Kidney epithelial cell (primary cell): Measurements from ENCODE around the gene MTERF4. TPM values are rescaled to one million over a fixed set of nuclear protein-coding genes. Genes with fewer than 3 reads are reported as not detected.

Source experiments
- DNase-seq: peaks from one replicate; pipeline ENCODE4 v3.0.0-alpha.2; 2010; ENCODE audit warnings: low read depth
- H3K27me3 ChIP-seq: 2 replicates; pipeline ENCODE4 v1.6.0; 2011; ENCODE audit warnings: low read length; ENCODE audit not compliant: control insufficient read depth, insufficient read depth
- H3K36me3 ChIP-seq: 2 replicates; pipeline ENCODE4 v1.5.1; 2011; ENCODE audit warnings: low read length; ENCODE audit not compliant: control insufficient read depth, insufficient read depth
- H3K4me3 ChIP-seq: 2 replicates; pipeline ENCODE4 v1.5.1; 2011; ENCODE audit warnings: low read depth, mild to moderate bottlenecking, control low read depth, low read length
- total RNA-seq: library from RNA; depleted of rRNA; stranded (reverse); fragments of >200 nt; gene quantifications from 2 replicates; pipeline ENCODE4 v1.2.3, GENCODE V29; 2015
- TF ChIP-seq, protein P1 (sequence below): IDR thresholded peaks from 2 replicates; pipeline ENCODE4 v1.5.1; 2011; ENCODE audit warnings: mild to moderate bottlenecking, moderate library complexity, low read length, control low read depth, inconsistent platforms; ENCODE audit not compliant: insufficient read depth, poor library complexity, severe bottlenecking

Gene MTERF4
- total RNA-seq, 1 donor from 2014 or later, result 33.3 TPM

DNA sequence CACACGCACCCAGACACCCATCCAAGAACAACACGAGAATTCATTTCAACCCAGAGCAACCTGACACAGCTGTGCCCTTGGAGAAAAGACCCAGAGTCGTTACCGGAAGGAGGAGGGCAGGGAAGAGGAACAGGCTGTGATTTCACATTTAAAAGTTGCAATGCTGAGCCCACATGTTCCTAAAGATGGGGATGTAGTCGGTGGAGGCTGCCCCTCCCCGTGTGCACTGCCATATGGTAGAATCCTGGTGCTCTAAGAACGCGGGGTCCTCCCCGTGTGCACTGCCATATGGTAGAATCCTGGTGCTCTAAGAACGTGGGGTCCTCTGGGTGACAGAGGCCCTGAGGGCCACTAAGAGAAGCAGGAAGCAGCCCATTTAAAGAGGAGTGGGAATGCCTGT is 10.9 kb downstream of the MTERF4 start:
- Histone ChIP-seq H3K27me3 (no peaks in the 10 kb centered on the region), H3K36me3 (no peaks in the 10 kb centered on the region), H3K4me3 (no peak overlapping the region)
- DNase-seq, result no peak
- TF ChIP-seq, protein P1, sequence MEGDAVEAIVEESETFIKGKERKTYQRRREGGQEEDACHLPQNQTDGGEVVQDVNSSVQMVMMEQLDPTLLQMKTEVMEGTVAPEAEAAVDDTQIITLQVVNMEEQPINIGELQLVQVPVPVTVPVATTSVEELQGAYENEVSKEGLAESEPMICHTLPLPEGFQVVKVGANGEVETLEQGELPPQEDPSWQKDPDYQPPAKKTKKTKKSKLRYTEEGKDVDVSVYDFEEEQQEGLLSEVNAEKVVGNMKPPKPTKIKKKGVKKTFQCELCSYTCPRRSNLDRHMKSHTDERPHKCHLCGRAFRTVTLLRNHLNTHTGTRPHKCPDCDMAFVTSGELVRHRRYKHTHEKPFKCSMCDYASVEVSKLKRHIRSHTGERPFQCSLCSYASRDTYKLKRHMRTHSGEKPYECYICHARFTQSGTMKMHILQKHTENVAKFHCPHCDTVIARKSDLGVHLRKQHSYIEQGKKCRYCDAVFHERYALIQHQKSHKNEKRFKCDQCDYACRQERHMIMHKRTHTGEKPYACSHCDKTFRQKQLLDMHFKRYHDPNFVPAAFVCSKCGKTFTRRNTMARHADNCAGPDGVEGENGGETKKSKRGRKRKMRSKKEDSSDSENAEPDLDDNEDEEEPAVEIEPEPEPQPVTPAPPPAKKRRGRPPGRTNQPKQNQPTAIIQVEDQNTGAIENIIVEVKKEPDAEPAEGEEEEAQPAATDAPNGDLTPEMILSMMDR, result no peak

GRCh38 chr2:241088791-241089732 is 13.0 kb downstream of the MTERF4 start:
- no peaks in the 10 kb centered on the region for H3K36me3 ChIP-seq
- TF ChIP-seq, protein P1, result no peak
- DNase-seq, result no peak
- H3K27me3 ChIP-seq, result no peaks in the 10 kb centered on the region
- no peak overlapping the region for H3K4me3 ChIP-seq

DNA sequence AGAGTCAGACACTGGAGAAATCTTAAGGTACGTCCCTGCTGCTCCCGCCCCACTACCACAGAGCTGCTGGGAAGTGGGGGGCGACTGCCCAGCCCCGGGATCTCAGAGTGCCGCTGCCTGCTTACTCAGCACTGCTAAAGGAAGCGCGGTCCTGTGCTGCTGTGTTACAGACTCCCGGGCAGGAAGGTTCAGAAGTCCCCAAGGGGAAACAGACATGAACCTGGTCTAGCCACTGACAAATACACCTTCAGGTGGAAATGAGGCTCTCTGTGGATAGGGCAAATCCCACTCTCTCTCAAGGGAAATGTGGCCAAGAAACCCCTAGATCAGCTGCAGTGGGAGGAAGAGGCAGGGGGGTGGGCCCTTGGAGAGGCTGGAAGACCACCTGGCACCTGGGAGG is 13.7 kb downstream of the MTERF4 start:
- DNase-seq, result no peak
- H3K36me3 ChIP-seq, result no peaks in the 10 kb centered on the region
- no peak overlapping the region for H3K4me3 ChIP-seq
- TF ChIP-seq, protein P1, result no peak
- no peaks in the 10 kb centered on the region for H3K27me3 ChIP-seq

DNA sequence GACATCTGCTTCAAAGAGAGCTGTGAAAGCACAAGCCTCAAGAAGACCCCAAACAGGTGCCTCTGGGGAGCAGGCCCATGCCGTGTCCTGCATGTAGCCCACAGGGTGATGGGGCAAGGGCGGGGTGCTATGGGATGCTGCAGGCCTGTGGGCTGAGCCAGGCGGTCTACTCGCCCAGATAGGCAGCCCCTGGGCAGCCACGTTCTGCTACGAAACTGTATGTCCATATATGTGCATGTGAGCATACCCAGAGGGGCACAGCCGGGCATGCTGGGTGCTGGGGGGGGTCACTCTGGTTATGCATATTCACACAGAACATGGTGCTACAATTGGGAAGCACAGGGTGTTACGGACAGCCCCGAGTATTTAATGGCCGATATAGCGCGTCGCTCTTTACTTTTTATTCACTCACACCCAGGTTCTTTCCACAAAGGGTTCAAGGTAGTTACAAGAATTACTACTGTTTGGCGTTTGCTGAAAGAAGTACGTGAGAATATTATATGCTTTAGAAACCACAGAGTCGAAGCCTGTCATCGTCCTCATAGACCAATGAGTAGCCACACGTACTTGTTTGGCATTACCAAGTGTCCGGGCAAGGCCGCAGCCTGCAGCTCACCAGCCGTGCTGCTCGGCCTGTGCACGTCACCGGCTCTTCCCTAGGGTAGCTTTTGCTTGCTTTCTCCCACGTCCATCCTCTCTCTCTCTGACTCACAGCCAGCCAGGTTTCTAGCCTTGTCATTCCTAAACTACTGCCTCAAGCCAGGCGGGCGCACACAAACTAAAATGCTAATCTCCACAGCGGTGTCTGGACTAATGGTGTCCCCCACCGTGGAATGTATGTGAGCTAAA is 14.4 kb downstream of the MTERF4 start:
- TF ChIP-seq, protein P1, result no peak
- H3K36me3 ChIP-seq, result no peaks in the 10 kb centered on the region

DNA sequence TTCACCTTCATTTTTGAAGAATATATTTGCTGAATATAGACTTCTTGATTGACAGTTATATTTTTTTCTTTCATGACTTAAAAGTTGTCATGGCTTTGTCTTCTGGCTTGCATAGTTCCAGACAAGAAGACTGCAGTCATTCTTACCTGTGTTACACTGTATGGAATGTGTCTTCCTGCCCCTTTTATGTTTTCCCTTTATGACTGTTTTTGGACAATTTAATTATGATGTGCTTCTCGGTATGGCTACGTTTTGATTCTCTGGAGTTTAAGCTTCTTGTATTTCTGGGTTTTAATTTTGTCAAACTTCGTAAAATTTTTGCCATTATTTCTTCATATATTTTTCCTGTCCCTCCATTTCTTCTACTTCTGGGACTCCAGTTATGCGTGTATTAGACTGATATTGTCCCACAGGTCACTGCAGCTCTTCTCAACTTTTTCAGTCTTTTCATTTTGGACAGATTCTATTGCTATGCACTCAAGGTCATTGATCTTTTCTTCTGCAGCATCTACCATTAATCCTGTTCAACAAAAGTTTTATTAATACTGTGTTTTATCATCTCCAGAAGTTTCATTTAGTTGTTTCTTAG is 17.1 kb downstream of the MTERF4 start:
- no peak for DNase-seq
- H3K36me3 ChIP-seq, result no peaks in the 10 kb centered on the region
- TF ChIP-seq, protein P1, result no peak
- H3K4me3 ChIP-seq, result no peak overlapping the region
- H3K27me3 ChIP-seq, result no peaks in the 10 kb centered on the region

More for the DNA sequence above, 14.4 kb downstream of the MTERF4 start:
- no peaks in the 10 kb centered on the region for H3K27me3 ChIP-seq
- no peak for DNase-seq
- H3K4me3 ChIP-seq, result no peak overlapping the region
